Epidermal melanocyte (primary cell): Measurements from ENCODE around the gene SIGLEC7.
"Not testable (repeated sequence)": the region's sequence is repeated elsewhere in the genome, so short reads cannot be mapped to it uniquely, and the experiment has no call there.

Experiments
- DNase-seq: peaks from one replicate; pipeline ENCODE4 v3.0.0; 2011; ENCODE audit warnings: low spot score; ENCODE audit not compliant: insufficient read length

Gene SIGLEC7

DNA sequence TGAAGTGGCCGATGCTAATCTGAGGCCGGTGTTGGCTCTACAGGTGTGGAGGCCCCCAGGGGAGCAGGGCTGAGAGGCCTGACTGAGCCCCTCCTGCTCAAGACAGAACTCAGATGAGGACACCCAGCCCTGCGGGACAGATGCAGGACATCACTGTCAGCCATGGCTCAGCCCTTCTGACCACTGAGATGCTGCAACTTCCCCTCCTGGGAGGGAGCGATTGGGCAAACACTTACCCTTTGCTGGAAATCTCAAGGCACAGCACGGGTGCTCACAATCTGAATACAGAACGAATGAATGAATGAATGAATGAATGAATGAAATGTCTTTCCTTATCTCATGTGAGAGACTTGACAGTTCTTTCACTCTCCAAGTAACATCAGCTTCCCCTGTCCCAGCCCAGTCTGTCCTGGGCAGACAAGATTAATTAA lies 3.5 kb upstream of the SIGLEC7 start:
- DNase-seq, result no peak

- no peak for DNase-seq
Measured at GRCh38 chr19:51139299-51140014, 2.6 kb upstream of the SIGLEC7 start.

DNA sequence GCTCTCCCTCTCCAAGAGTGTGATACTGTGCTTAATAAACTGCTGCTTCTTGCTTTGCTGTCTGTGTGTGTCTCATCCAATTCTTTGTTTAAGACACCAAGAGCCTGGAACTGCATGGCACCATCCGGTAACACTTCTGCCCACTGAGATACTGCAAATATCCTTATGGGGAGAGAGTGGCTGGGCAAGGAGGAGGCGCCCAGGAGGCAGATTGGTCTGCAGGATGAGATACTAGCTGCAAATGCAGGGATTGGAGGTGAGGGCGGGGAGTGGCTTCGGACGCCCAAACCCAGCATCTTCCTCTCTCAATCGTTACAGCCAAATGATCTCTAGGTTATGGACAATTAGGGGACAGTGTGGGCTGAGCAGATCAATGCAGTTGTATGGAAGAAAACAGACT lies 1.7 kb upstream of the SIGLEC7 start:
- no peak for DNase-seq

DNA sequence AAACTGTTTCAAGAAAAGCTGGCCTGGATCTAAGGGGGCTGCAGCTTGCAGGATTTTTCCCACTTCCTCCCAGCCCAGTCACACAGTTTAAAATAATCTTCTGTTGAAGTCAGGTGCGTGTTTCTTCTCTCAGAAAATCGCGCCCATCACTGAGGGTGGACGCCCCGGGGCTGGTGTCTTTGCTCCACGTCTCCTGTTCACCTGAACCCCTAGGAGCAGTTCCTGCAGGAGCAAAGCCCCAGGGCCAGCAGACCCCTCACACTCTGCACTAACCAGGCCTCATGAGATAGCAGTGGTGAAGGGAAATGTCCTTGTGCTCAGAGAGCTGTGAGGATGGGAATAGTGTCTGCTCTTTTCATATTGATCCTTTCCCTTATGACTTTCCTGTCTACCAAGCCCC lies 920 bp upstream of the SIGLEC7 start:
- DNase-seq, result no peak

DNA sequence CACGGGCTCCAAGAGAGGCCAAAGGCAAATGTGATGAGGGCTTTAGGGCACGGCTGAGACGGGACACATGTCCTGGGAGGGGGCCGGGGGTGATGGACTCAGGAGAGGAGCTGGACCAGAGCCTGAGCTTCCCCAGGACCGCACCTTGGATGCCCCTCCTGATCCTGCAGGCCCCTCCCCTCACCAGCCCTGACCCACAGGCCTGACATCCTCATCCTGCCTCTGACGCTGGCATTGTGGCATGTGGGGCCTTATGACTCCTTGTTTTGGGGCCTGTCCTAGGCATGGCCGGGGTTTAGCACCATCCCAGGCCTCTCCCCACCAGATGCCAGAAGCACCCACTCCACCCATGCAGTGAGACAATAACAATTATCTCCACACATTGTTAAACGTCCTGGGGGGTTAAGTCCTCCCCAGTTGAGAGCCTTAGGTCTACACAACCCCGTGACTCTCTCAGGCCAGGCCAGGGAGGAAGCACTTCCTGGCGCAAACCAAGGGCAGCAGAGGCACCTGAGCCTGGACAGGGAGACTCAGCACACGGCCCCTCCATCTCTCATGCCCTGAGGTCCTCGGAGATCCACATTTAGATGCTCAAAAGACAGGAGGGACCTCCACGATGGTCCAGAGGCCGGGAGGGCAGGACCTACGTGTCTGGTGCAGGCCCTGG lies 841 bp downstream of the SIGLEC7 start:
- DNase-seq, result not testable (repeated sequence)

GRCh38 chr19:51143486-51143885 lies 1.4 kb downstream of the SIGLEC7 start:
- no peak for DNase-seq

- DNase-seq, result no peak
Measured at GRCh38 chr19:51144482-51145045, 2.5 kb downstream of the SIGLEC7 start.

DNA sequence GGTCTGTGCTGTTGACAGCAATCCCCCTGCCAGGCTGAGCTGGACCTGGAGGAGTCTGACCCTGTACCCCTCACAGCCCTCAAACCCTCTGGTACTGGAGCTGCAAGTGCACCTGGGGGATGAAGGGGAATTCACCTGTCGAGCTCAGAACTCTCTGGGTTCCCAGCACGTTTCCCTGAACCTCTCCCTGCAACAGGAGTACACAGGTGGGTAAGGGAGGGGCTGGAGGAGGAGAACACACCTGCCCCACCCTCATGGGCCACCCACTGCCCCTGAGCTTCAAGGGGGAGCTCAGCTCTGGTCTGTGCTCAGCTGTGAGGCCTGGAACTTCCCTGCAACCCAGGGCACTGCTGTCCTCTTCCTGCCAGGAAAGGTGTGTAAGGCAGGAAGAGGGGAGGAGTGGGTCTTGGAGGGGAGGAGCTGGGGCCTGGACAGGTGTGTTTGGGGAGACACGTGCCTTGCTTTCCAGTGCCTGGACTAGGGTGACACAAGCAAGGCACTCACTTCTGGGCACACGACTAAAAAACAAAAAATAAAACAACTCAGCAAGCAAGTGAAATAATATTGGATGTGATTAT lies 3.9 kb downstream of the SIGLEC7 start:
- DNase-seq, result no peak

DNA sequence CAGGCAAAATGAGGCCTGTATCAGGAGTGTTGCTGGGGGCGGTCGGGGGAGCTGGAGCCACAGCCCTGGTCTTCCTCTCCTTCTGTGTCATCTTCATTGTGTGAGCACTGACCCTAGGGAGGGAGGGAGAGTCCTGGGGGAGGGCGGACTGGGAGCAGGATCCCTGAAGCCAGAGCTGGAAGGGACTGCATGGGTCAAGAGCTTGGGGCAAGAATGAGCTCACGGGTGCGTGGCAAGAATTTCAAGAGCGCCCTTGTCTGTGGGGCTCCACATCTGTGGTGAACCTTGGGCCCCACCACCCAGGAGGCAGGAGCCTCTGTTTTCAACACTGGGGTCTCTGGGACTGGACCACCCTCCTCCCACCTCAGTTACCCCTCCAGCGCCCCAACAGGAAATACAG lies 4.7 kb downstream of the SIGLEC7 start:
- no peak for DNase-seq

DNA sequence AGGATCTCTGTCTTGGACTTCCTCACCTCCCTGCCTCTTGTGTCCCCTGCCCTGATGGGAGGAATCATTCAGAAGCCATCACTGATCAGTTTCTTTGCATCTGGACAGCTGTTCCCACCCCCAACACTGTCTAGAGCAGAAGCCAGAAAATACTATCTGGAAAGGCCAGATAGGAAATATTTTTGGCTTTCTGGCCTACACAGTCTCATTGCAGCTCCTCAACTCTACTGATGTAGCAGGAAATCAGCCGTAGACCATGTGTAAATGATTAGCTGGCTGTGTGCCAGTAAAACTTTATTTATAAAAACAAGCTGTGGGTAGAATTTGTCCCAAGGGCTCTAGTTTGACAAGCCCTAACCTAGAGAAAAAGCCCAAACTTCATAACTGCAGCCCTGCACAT lies 5.6 kb downstream of the SIGLEC7 start:
- DNase-seq, result no peak

GRCh38 chr19:51148580-51148979 lies 6.5 kb downstream of the SIGLEC7 start:
- no peak for DNase-seq

- no peak for DNase-seq
Measured at GRCh38 chr19:51150627-51151026, 8.5 kb downstream of the SIGLEC7 start.

DNA sequence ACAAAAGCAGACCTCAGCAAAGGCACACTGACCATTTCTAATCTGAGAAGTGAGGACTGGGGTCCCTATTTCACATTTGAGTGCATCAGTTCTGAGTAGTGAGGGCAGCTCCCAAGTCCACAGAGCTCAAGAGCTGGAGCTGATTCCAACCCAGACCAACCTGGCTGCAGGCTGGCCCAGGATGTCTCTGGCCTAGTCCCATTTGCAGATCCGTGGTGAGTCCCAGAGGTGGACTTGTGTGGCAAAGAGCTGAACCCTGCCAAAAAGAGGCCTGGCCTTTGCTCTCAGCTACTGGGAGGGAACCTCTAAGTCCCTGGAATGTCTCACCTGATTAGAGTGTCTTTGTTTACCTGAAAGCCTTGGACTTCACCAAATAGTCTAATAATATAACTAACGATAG lies 14.6 kb downstream of the SIGLEC7 start:
- DNase-seq, result no peak

DNA sequence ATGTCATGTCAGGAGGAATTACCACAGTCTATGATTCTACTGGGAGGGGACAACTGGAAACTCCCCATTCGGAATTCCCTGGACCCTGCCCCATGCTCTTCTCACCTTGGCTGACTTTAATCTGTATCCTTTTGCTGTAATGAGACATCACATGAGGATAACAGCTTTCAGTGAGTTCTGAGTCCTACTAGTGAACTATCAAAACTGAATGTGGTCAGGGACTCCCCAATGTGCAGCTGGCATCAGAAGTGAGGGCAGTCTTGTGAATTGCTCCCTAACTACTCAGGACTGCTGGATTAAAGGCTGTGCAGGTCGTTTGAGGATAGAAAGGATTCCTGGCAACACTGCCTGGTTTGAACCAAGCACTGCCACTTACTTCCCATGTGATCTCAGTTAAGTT lies 15.2 kb downstream of the SIGLEC7 start:
- DNase-seq, result no peak

GRCh38 chr19:51158474-51159129 lies 16.5 kb downstream of the SIGLEC7 start:
- DNase-seq, result no peak

GRCh38 chr19:51159656-51160055 lies 17.6 kb downstream of the SIGLEC7 start:
- DNase-seq, result no peak

DNA sequence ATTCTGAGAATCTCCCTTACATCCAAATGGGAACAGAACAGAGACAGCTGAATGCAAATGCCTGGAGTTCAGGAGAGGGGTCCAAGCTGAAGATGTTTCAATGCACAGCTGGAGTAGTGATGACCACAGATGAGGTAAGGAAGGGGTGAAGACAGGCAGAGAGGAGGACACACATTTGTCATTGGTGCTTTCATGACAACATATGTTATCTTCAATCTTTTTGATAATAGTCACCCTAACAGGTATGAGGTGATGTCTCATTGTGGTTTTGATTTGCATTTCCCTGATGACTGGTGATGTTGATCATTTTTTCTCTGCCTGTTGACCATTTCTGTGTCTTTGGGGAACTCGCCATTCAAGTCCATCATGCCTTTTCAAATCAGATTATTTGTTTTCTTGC lies 19.2 kb downstream of the SIGLEC7 start:
- DNase-seq, result no peak

DNA sequence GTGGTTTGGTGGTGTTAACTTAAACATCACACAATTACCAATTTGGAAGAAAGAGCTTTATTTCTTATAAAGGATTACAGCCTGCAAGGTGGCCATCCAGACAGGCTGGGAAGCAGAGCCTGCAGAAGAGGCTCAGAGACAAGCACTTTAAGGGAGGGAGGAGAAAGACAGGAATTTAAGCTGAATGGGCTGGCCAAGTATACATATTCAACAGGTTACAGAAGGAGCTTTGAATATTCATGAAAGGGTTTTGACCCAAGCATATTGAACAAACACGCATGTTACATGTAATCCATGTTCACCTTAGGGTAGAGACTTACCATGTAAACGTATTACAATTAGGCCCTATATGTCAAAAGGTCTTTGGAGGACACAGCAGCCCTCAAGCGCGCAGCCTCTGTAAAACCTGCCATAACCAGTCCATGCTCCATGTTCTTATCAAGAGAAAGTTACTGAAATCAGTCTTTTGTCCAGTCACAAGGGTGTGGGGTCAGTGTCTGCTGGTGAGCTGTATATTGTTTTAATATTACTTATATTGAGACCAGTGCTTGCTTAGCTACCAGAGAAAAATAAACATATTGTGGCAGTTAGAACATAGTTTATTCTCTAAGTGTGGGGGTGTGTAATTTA lies 19.9 kb downstream of the SIGLEC7 start:
- DNase-seq, result no peak

DNA sequence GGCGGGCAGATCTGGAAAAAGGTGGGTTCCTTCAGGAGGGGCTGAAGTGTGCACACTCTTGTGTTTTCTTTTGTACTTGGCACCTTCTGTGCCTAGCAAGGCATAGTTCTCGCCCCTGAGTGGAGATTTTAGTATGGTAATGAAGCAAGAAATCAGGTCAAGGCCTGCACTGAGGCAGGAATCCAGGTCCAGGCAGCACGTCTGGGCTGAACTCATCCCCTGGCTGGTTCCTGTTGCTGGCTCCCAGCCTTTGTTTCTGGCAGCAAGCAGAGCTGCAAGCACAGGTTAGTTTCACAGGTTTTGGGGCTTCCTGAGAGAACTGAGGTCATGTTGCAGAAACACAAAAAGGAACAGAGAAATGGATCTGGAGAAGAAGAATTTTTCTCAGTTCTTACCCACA lies 21.2 kb downstream of the SIGLEC7 start:
- DNase-seq, result no peak

- no peak for DNase-seq
Measured at GRCh38 chr19:51164215-51164614, 22.1 kb downstream of the SIGLEC7 start.

DNA sequence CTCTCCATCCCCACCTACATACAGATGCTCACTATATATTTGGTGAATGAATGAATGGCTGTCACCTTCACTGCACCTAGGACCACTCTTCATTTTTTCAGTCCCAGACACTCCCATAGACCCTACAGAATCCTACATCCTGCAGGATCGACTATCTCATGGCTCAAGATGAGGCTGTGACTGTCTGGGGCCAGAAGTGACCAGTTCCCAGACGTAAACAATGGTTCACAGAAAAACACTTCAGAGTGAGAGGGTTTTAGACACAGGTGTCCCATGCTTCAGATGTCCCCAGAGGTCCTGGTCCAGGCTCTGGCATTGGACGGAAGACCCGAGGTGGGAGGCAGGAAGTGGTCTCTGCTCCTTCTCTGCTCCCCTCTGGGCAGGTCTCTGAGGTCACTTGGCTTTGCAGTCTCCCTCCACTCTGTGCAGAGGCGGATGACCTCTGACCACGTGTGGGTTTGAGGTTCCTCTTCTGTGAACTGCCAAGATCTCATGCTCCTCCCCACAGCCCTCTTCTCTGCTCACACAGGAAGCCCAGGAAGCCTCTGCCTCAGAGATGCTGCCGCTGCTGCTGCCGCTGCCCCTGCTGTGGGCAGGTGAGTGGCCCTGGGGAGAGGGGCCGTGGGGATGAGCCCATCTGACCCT lies 24.9 kb downstream of the SIGLEC7 start:
- no peak for DNase-seq
